RWPE1 (cell line): ENCODE measurements around the gene ZNF678.

Experiments used
- CTCF ChIA-PET: fragments of 350-600 bp; sonication (Branson Sonifier 250); formaldehyde crosslinking; extraction: SDS; loops from one replicate; lab custom pipeline; 2021; lab: Yijun Ruan, JAX
- POLR2A ChIA-PET: fragments of 400-600 bp; formaldehyde crosslinking; extraction: SDS; loops from one replicate; lab custom pipeline; 2020; ENCODE audit warnings: antibody characterized with exemption; ENCODE audit not compliant: low non-redundant PET; lab: Yijun Ruan, JAX
- DNase-seq: peaks from one replicate; pipeline ENCODE4 v3.0.0; 2012; ENCODE audit warnings: low spot score
- H3K27ac ChIP-seq: fragments of 450-650 bp; 2 replicates; pipeline ENCODE4 v1.5.1; 2017
- TF ChIP-seq, protein P1 (sequence below): fragments of 450-650 bp; conservative IDR thresholded peaks from 2 replicates; pipeline ENCODE4 v1.5.1; 2017; ENCODE audit warnings: low read depth, mild to moderate bottlenecking

The ZNF678 gene

GRCh38 chr1:227540170-227541098 lies 22.9 kb upstream of the ZNF678 start:
- CTCF ChIA-PET = interaction anchor here (0.5 to 2.0 kb wide), 6 partner anchors 8 to 596 kb away, joined by 3 to 8 read pairs (median 4); no protein-coding TSS in a partner anchor

DNA sequence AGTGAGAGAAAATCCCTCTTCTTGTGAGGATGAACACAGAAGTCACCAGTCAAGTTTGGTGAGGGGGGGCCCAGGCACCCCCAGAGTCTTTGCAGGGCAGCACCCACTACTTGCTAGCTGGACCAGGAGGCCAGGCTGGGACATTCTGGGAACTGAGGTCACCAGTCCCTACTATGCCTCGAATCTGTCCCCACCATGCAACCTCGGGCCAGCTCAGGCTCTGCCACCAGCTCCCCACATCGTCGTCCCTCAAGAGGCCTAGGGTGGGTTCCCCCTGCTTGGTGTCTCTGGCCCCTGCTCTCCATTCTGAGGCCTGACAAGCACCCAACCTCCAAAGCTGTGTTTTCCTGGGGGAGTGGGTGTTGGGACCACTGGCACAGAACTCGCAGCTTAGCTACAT lies 22.2 kb upstream of the ZNF678 start:
- H3K27ac ChIP-seq = no peak overlapping the region
- ChIA-PET CTCF (interaction anchor here (0.5 to 2.0 kb wide), 7 partner anchors 9 to 176 kb away, joined by 3 to 16 read pairs (median 4); no protein-coding TSS in a partner anchor), POLR2A (no interaction called here)
- TF ChIP-seq, protein P1, sequence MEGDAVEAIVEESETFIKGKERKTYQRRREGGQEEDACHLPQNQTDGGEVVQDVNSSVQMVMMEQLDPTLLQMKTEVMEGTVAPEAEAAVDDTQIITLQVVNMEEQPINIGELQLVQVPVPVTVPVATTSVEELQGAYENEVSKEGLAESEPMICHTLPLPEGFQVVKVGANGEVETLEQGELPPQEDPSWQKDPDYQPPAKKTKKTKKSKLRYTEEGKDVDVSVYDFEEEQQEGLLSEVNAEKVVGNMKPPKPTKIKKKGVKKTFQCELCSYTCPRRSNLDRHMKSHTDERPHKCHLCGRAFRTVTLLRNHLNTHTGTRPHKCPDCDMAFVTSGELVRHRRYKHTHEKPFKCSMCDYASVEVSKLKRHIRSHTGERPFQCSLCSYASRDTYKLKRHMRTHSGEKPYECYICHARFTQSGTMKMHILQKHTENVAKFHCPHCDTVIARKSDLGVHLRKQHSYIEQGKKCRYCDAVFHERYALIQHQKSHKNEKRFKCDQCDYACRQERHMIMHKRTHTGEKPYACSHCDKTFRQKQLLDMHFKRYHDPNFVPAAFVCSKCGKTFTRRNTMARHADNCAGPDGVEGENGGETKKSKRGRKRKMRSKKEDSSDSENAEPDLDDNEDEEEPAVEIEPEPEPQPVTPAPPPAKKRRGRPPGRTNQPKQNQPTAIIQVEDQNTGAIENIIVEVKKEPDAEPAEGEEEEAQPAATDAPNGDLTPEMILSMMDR = no peak
- DNase-seq = no peak

More at GRCh38 chr1:227540170-227541098, 22.9 kb upstream of the ZNF678 start:
- POLR2A ChIA-PET = interaction anchor here (1.0 kb wide), 1 partner anchor 24 kb away, joined by 3 read pairs; no protein-coding TSS in a partner anchor
- TF ChIP-seq, protein P1 = no peak
- no peak for DNase-seq
- no peak overlapping the region for H3K27ac ChIP-seq

DNA sequence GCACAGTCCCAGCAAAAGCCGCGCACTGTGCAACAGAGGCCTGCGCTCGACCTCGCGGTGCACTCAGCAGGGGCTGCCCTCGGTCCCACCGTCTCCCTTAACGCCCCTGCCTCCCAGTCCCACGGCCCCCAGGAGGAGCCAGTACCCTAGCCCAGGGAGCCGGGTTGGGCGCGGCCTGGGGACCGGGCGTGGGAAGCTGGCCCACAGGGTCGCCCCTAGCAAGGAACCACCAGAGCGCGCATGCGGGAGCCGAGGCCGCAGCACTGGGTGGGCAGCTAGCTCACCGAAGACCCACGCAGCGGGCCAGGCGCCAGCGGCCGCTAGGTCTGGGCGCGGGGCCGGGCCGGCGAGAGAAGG lies 21.6 kb upstream of the ZNF678 start:
- no peak overlapping the region for H3K27ac ChIP-seq
- CTCF ChIA-PET = interaction anchor here (0.6 to 2.0 kb wide), 6 partner anchors 9 to 60 kb away, joined by 3 to 16 read pairs (median 4); no protein-coding TSS in a partner anchor
- TF ChIP-seq, protein P1 = no peak
- DNase-seq = no peak
- POLR2A ChIA-PET = no interaction called here

GRCh38 chr1:227542153-227543120 lies 20.9 kb upstream of the ZNF678 start:
- peak; percentile 86 for DNase-seq
- TF ChIP-seq, protein P1 = peak; percentile 93
- POLR2A ChIA-PET = interaction anchor here (0.7 kb wide), 1 partner anchor 746 kb away, joined by 3 read pairs; no protein-coding TSS in a partner anchor
- peak overlapping the region; percentile 38 for H3K27ac ChIP-seq
- CTCF ChIA-PET = interaction anchor here (0.6 to 2.0 kb wide), 18 partner anchors 9 to 510 kb away, joined by 3 to 16 read pairs (median 3); partner anchors contain the start of gene ZNF678

DNA sequence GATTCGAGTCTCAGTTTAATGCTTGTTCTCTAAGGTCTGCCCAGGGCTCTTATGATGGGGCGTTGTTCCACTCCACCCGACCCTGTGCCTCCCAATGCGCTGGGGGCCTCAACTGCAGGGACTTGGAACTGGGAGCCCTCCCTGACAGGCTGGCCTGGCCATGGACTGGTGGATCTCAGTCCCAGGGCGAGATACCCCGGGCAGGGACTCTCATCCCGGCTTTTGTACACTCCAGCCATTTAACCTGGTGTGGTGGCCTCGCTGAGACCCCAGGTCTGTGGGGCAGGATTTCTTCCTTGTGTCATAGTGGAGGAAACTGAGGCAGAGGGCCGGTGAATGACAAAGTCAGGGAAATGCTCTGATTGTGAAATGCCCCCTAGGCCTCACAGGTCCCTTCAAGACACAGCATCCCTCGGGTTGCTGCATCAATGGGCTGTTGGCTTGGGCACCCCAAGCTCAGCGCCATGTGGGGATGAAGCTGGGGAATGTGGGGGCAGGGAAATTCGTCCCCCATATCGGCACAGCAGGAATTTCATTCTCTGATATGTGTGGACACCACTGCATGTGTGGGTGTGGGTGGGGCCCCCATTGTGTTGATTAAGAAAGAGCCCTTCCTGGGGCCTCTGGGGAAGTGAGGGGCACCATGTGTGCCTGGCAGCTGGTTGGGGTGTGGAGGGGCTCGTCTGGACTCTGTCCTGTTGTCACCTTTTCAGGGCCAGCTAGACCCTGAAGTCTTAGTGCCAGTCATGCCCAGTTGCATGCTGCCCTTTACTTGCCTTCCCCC lies 19.9 kb upstream of the ZNF678 start:
- ChIA-PET CTCF (interaction anchor here (0.6 to 1.2 kb wide), 5 partner anchors 10 to 162 kb away, joined by 3 to 5 read pairs (median 3); no protein-coding TSS in a partner anchor), POLR2A (no interaction called here)
- TF ChIP-seq, protein P1 = no peak
- peak overlapping the region; percentile 38; the same call in 1 of the 2 replicates for H3K27ac ChIP-seq
- no peak for DNase-seq
